Liver (tissue), 9 donors: Measurements from ENCODE around the gene KMT2B. TPM values are rescaled to one million over a fixed set of nuclear protein-coding genes. Genes with fewer than 3 reads are reported as not detected.

ENCODE experiments used
- DNase-seq: peaks from one replicate; pipeline ENCODE4 v3.0.0-alpha.2; 2017; ENCODE audit warnings: low spot score
- H3K27ac ChIP-seq, 2 donors: one replicate each; pipeline ENCODE4 v1.7.0; 2013; ENCODE audit warnings: inconsistent platforms in 2 of 2, low read length in 2 of 2, control low read depth in 1 of 2, low read depth in 1 of 2, mild to moderate bottlenecking in 1 of 2
- H3K27me3 ChIP-seq, 4 donors: one replicate each; pipeline versions ENCODE4 v1.6.1 to v1.7.0; 2013; ENCODE audit warnings: low read length in 3 of 4, inconsistent platforms in 1 of 4, mild to moderate bottlenecking in 1 of 4, moderate library complexity in 1 of 4; ENCODE audit not compliant: control insufficient read depth in 4 of 4, insufficient read depth in 4 of 4
- H3K36me3 ChIP-seq, 4 donors: one replicate each; pipeline versions ENCODE4 v1.6.1 to v1.7.0; 2013; ENCODE audit warnings: low read length in 3 of 4, mild to moderate bottlenecking in 3 of 4, low read depth in 1 of 4, moderate library complexity in 1 of 4; ENCODE audit not compliant: control insufficient read depth in 4 of 4, insufficient read depth in 3 of 4
- H3K4me1 ChIP-seq, 4 donors: one replicate each; pipeline versions ENCODE4 v1.6.1 to v1.7.0; 2013; ENCODE audit warnings: low read length in 3 of 4, mild to moderate bottlenecking in 3 of 4, moderate library complexity in 1 of 4; ENCODE audit not compliant: control insufficient read depth in 4 of 4, insufficient read depth in 4 of 4
- H3K4me3 ChIP-seq, 3 donors: one replicate each; pipeline versions ENCODE4 v1.6.1 to v1.7.0; 2013; ENCODE audit warnings: low read length in 3 of 3, control low read depth in 1 of 3, low read depth in 1 of 3, mild to moderate bottlenecking in 1 of 3
- H3K9ac ChIP-seq, 2 donors: one replicate each; pipeline ENCODE4 v1.7.0; 2013; ENCODE audit warnings: low read length in 2 of 2, mild to moderate bottlenecking in 2 of 2, moderate library complexity in 2 of 2, control low read depth in 1 of 2, low read depth in 1 of 2
- H3K9me3 ChIP-seq, 4 donors: one replicate each; pipeline versions ENCODE4 v1.6.1 to v1.7.0; 2013; ENCODE audit warnings: low read length in 3 of 4; ENCODE audit not compliant: control insufficient read depth in 4 of 4
- ATF3 ChIP-seq: IDR thresholded peaks from 2 replicates; pipeline ENCODE4 v1.6.1; 2016; ENCODE audit warnings: antibody characterized with exemption
- EGR1 ChIP-seq, 2 donors: IDR thresholded peaks; 2 replicates each; pipeline ENCODE4 v1.6.1; 2016 to 2018; ENCODE audit warnings: antibody characterized with exemption in 2 of 2, low read depth in 2 of 2
- FOXA2 ChIP-seq: IDR thresholded peaks from 2 replicates; pipeline ENCODE4 v1.6.1; 2016; ENCODE audit warnings: antibody characterized with exemption
- GABPA ChIP-seq, 2 donors: IDR thresholded peaks in 1 of 2; conservative IDR thresholded peaks in 1 of 2; 2 replicates each; pipeline ENCODE4 v1.6.1; 2016; ENCODE audit warnings: antibody characterized with exemption in 2 of 2, mild to moderate bottlenecking in 1 of 2, moderate library complexity in 1 of 2
- HNF4A ChIP-seq, 2 donors: conservative IDR thresholded peaks; 2 replicates each; pipeline ENCODE4 v1.6.1; 2016; ENCODE audit warnings: antibody characterized with exemption in 2 of 2, mild to moderate bottlenecking in 2 of 2
- HNF4G ChIP-seq: IDR thresholded peaks from 2 replicates; pipeline ENCODE4 v1.6.1; 2016; ENCODE audit warnings: antibody characterized with exemption
- JUND ChIP-seq, 2 donors: IDR thresholded peaks; 2 replicates each; pipeline ENCODE4 v1.6.1; 2016; ENCODE audit warnings: antibody characterized with exemption in 2 of 2
- NR2F2 ChIP-seq: IDR thresholded peaks from 2 replicates; pipeline ENCODE4 v1.6.1; 2016; ENCODE audit warnings: antibody characterized with exemption
- REST ChIP-seq: IDR thresholded peaks from 2 replicates; pipeline ENCODE4 v1.6.1; 2016; ENCODE audit warnings: antibody characterized with exemption, mild to moderate bottlenecking
- SP1 ChIP-seq: IDR thresholded peaks from 2 replicates; pipeline ENCODE4 v1.6.1; 2018; ENCODE audit warnings: antibody characterized with exemption, mild to moderate bottlenecking
- YY1 ChIP-seq: IDR thresholded peaks from 2 replicates; pipeline ENCODE4 v1.6.1; 2016; ENCODE audit warnings: antibody characterized with exemption, mild to moderate bottlenecking
- ZBTB33 ChIP-seq: IDR thresholded peaks from 2 replicates; pipeline ENCODE4 v1.6.1; 2016; ENCODE audit warnings: antibody characterized with exemption
- WGBS: extraction: QIAGEN DNeasy Blood & Tissue Kit; methylation state at CpG from one replicate; pipeline ENCODE4 v1.1.7; 2013; 5-methylcytosine and 5-hydroxymethylcytosine counted together
- polyA plus RNA-seq, 2 donors: library from polyadenylated mRNA; stranded (reverse) in 1 of 2; unstranded in 1 of 2; fragments of 200-250 nt in 1 of 2; fragments of >200 nt in 1 of 2; fragmentation: Nextera tagmentation in 1 of 2; extraction: Ambion mirVana in 1 of 2; gene quantifications; one replicate each; pipeline versions ENCODE4 v1.2.1 to v1.2.3, GENCODE V29; 2013 to 2015
- total RNA-seq, 2 donors: library from RNA; depleted of rRNA; stranded (reverse); fragments of >200 nt; gene quantifications; one replicate each; pipeline ENCODE4 v1.2.3, GENCODE V29; 2014
- donor health status: healthy.
- donor health status: healthy.
- donor health status: healthy.
- donor health status: healthy.
- donor health status: healthy.

Gene KMT2B
- total and polyA plus RNA-seq, 4 donors: 3.7 to 12.1 (median 8.3) TPM

GRCh38 chr19:35764432-35765315 lies 46.9 kb downstream of the KMT2B start:
- H3K9ac ChIP-seq: no peak overlapping the region
- H3K27ac ChIP-seq: no peak overlapping the region
- H3K4me3 ChIP-seq: no peak overlapping the region
- H3K36me3 ChIP-seq: peaks cover 4 to 8% (median 6%) of the 10 kb centered on the region in 4 donors
- DNase-seq: no peak
- 96% methylated on average over 17 of the region's 17 CpGs for WGBS
- no peak for TF ChIP-seq REST
- no peak for TF ChIP-seq ZBTB33
- TF ChIP-seq NR2F2: no peak
- no peak for TF ChIP-seq HNF4A (conservative IDR thresholded peaks at IDR 0.05)
- no peak for TF ChIP-seq EGR1 (IDR thresholded peaks at IDR 0.05; ENCODE audit: low read depth in 2 of 2)
- no peak for TF ChIP-seq FOXA2
- no peak for TF ChIP-seq ATF3
- TF ChIP-seq JUND (IDR thresholded peaks at IDR 0.05): no peak
- no peak for TF ChIP-seq GABPA (IDR thresholded peaks at IDR 0.05 in 1 of 2, conservative IDR thresholded peaks at IDR 0.05 in 1 of 2)
- no peak for TF ChIP-seq HNF4G
- no peak for TF ChIP-seq YY1
- no peak for TF ChIP-seq SP1
- no peaks in the 10 kb centered on the region for H3K9me3 ChIP-seq
- peaks cover 0 to 2% (median 0%) of the 10 kb centered on the region in 4 donors for H3K4me1 ChIP-seq
- H3K27me3 ChIP-seq: no peaks in the 10 kb centered on the region

GRCh38 chr19:35766571-35767104 lies 48.8 kb downstream of the KMT2B start:
- H3K9ac ChIP-seq: no peak overlapping the region
- H3K9me3 ChIP-seq: no peaks in the 10 kb centered on the region
- TF ChIP-seq FOXA2: no peak
- no peak overlapping the region for H3K27ac ChIP-seq
- peaks cover 4 to 8% (median 6%) of the 10 kb centered on the region in 4 donors for H3K36me3 ChIP-seq
- no peaks in the 10 kb centered on the region for H3K4me1 ChIP-seq
- no peak overlapping the region for H3K4me3 ChIP-seq
- no peaks in the 10 kb centered on the region for H3K27me3 ChIP-seq
- 91% methylated on average over 11 of the region's 11 CpGs for whole genome bisulfite sequencing
- no peak for DNase-seq
